ENCODE measurements around the gene ARID5B.

The ARID5B gene

DNA sequence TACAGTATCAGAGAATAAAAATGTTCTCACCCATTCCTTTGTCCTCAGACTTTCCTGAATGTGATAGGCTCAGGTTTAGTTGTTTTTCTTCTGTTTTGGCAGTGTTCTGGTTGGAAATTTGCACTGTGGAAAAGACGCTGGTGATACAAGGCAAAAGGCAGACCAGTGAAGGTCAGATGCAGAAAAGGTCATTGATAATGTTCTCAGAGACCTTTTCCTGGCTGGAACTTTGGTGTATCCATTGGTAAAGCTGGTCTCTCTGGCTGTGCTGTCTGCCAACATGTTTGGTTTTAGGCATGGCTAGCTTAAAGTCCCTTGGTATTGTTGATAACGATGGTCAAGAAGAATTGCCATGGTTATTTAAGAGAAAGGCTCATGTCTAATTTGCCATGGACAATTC, 11.5 kb downstream of the ARID5B start:
- no peaks in the 10 kb centered on the region for H3K79me2 ChIP-seq (ENCODE audit: insufficient read depth, low read depth)

DNA sequence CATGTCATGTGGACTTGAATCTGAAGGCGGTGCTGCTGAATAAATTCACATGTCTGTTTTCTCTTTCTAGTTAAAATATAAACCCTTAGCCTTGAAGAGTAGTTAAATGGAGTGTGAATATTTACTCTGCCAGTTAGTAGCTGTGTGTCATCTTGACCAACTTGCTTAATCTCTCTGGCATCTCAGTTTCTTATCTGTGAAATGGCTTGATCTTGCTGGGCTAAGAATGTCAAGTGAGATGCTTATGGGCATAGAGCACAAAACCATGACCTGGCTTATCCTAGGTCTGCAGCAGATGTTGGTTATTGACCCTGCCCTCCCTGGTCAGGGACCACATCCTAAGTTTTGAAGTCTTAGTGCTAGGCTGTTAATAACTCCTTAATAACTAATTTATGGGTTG, 16.6 kb downstream of the ARID5B start:
- no peaks in the 10 kb centered on the region for H3K4me1 ChIP-seq (ENCODE audit: low read depth, poor library complexity, severe bottlenecking)
- H3K27me3 ChIP-seq (ENCODE audit: insufficient read depth, low read depth): no peaks in the 10 kb centered on the region
- no peak overlapping the region for H3K4me3 ChIP-seq (IDR thresholded peaks at IDR 0.05; ENCODE audit: insufficient read depth, low read depth, low read length)
- no peaks in the 10 kb centered on the region for H3K79me2 ChIP-seq (ENCODE audit: insufficient read depth, low read depth)
- H3K36me3 ChIP-seq (ENCODE audit: insufficient read depth): no peaks in the 10 kb centered on the region
- no peak overlapping the region for H3K4me2 ChIP-seq
- no peak overlapping the region for H3K27ac ChIP-seq
- TF ChIP-seq, protein P1, sequence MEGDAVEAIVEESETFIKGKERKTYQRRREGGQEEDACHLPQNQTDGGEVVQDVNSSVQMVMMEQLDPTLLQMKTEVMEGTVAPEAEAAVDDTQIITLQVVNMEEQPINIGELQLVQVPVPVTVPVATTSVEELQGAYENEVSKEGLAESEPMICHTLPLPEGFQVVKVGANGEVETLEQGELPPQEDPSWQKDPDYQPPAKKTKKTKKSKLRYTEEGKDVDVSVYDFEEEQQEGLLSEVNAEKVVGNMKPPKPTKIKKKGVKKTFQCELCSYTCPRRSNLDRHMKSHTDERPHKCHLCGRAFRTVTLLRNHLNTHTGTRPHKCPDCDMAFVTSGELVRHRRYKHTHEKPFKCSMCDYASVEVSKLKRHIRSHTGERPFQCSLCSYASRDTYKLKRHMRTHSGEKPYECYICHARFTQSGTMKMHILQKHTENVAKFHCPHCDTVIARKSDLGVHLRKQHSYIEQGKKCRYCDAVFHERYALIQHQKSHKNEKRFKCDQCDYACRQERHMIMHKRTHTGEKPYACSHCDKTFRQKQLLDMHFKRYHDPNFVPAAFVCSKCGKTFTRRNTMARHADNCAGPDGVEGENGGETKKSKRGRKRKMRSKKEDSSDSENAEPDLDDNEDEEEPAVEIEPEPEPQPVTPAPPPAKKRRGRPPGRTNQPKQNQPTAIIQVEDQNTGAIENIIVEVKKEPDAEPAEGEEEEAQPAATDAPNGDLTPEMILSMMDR (conservative IDR thresholded peaks at IDR 0.05; ENCODE audit: low read depth, low read length): no peak
- H3K9ac ChIP-seq: no peak overlapping the region
- no peak overlapping the region for H2AFZ ChIP-seq (ENCODE audit: low read depth)
- no peaks in the 10 kb centered on the region for H4K20me1 ChIP-seq (ENCODE audit: insufficient read depth)

More for the DNA sequence above, 11.5 kb downstream of the ARID5B start:
- Histone ChIP-seq H3K27me3 (ENCODE audit: insufficient read depth, low read depth) (no peaks in the 10 kb centered on the region), H3K36me3 (ENCODE audit: insufficient read depth) (no peaks in the 10 kb centered on the region), H3K9ac (no peak overlapping the region), H3K4me3 (IDR thresholded peaks at IDR 0.05; ENCODE audit: insufficient read depth, low read depth, low read length) (no peak overlapping the region), H4K20me1 (ENCODE audit: insufficient read depth) (no peaks in the 10 kb centered on the region), H3K4me1 (ENCODE audit: low read depth, poor library complexity, severe bottlenecking) (no peaks in the 10 kb centered on the region), H3K27ac (no peak overlapping the region), H3K4me2 (no peak overlapping the region), H2AFZ (ENCODE audit: low read depth) (no peak overlapping the region)
- TF ChIP-seq, protein P1 (conservative IDR thresholded peaks at IDR 0.05; ENCODE audit: low read depth, low read length): no peak

DNA sequence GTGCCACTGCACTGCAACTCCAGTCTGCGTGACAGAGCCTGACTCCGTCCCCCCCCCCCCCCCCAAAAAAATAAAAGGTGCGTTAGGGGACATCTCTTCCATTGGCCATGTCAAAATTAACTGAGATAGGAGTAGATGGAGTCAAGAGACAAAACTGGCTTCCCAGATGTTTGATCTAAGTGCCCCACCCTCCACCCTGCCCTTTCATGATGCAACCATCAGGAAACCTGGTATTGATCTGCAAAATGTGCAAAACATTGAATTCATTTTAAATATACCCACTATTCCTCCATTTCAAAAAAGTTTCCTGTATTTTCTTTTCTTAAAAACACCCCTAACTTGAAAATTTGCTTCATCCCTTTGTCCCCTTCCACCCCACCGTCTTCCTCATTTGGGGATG, 17.5 kb downstream of the ARID5B start:
- no peaks in the 10 kb centered on the region for H4K20me1 ChIP-seq (ENCODE audit: insufficient read depth)
- H3K27me3 ChIP-seq (ENCODE audit: insufficient read depth, low read depth): no peaks in the 10 kb centered on the region
- no peaks in the 10 kb centered on the region for H3K79me2 ChIP-seq (ENCODE audit: insufficient read depth, low read depth)
- no peak overlapping the region for H3K4me2 ChIP-seq
- no peaks in the 10 kb centered on the region for H3K36me3 ChIP-seq (ENCODE audit: insufficient read depth)
- no peak overlapping the region for H2AFZ ChIP-seq (ENCODE audit: low read depth)
- TF ChIP-seq, protein P1 (conservative IDR thresholded peaks at IDR 0.05; ENCODE audit: low read depth, low read length): no peak
- H3K27ac ChIP-seq: no peak overlapping the region
- H3K9ac ChIP-seq: no peak overlapping the region
- no peaks in the 10 kb centered on the region for H3K4me1 ChIP-seq (ENCODE audit: low read depth, poor library complexity, severe bottlenecking)
- H3K4me3 ChIP-seq (IDR thresholded peaks at IDR 0.05; ENCODE audit: insufficient read depth, low read depth, low read length): no peak overlapping the region

DNA sequence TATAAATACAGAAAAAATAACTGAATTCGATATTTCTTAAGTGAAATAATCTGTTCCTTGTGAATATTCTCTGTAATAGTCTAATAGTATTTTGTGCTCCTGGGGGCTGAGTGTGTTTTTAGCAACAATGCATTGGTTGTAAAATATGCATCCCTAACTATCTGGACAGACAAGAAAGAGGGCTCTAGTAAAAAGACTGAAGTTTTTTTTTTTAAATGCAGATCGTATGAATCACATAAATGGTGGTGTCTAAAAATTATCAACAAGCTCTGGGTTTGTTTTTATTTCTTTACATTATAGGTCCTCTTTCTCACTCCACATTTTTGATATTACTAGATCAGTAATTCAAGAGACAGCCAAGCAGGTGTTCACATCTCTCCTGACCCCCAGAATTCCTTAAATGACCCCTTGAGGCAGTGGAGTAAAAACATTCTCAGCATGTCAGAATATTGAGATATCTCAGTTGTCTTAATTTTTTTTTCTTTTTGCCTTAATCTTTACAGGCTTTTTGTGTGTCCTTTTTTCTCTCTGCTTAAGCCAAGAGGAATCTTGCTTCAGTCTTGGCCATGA, 18.2 kb downstream of the ARID5B start:
- Histone ChIP-seq H3K4me3 (IDR thresholded peaks at IDR 0.05; ENCODE audit: insufficient read depth, low read depth, low read length) (no peak overlapping the region), H3K4me2 (no peak overlapping the region), H3K9ac (no peak overlapping the region), H3K27ac (no peak overlapping the region), H4K20me1 (ENCODE audit: insufficient read depth) (no peaks in the 10 kb centered on the region), H2AFZ (ENCODE audit: low read depth) (no peak overlapping the region), H3K79me2 (ENCODE audit: insufficient read depth, low read depth) (no peaks in the 10 kb centered on the region), H3K4me1 (ENCODE audit: low read depth, poor library complexity, severe bottlenecking) (no peaks in the 10 kb centered on the region), H3K36me3 (ENCODE audit: insufficient read depth) (no peaks in the 10 kb centered on the region), H3K27me3 (ENCODE audit: insufficient read depth, low read depth) (no peaks in the 10 kb centered on the region)
- TF ChIP-seq, protein P1 (conservative IDR thresholded peaks at IDR 0.05; ENCODE audit: low read depth, low read length): no peak
